ENCODE data around the gene MYO7A. TPM values are rescaled to one million over a fixed set of nuclear protein-coding genes. Genes with fewer than 3 reads are reported as not detected.

The MYO7A gene
- total RNA-seq, 2 donors from 2014 or later = 10.4 to 12.9 TPM

DNA sequence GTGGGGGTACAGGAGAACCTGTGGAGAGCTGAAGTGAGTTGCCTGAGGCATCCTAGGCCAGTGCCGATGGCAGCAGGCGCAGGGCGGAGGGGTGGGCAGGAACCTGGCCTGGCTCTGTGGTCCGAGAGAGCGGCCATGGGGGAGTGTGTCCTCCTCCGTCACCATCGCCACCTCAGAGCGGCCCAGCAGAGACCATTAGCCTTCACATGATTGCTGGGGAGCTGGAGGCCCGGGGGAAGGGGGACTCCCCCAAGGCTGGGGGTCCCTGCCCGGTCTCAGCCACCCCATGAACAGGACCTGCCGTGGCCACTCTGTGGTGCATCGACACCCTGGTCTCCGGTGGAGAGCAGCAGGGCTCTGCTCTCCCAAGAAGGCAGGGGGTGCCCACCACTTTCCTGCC, 21.3 kb upstream of the MYO7A start:
- H3K27me3 ChIP-seq = no peaks in the 10 kb centered on the region
- peaks cover 29% of the 10 kb centered on the region for H3K4me1 ChIP-seq
- ATAC-seq (no peak), DNase-seq (no peak)
- 94 to 96% methylated on average over 9 to 13 of the region's 13 CpGs for WGBS, 2 donors
- H3K36me3 ChIP-seq (replicated peaks in 1 of 2; ENCODE audit: insufficient read depth in 1 of 2, low read depth in 2 of 2) = no peaks in the 10 kb centered on the region
- intact Hi-C loops (cut with DNase I) = no loop called here
- H3K4me3 ChIP-seq = no peak overlapping the region
- no peak for TF ChIP-seq POLR2A (IDR thresholded peaks at IDR 0.05)
- TF ChIP-seq, protein P1, sequence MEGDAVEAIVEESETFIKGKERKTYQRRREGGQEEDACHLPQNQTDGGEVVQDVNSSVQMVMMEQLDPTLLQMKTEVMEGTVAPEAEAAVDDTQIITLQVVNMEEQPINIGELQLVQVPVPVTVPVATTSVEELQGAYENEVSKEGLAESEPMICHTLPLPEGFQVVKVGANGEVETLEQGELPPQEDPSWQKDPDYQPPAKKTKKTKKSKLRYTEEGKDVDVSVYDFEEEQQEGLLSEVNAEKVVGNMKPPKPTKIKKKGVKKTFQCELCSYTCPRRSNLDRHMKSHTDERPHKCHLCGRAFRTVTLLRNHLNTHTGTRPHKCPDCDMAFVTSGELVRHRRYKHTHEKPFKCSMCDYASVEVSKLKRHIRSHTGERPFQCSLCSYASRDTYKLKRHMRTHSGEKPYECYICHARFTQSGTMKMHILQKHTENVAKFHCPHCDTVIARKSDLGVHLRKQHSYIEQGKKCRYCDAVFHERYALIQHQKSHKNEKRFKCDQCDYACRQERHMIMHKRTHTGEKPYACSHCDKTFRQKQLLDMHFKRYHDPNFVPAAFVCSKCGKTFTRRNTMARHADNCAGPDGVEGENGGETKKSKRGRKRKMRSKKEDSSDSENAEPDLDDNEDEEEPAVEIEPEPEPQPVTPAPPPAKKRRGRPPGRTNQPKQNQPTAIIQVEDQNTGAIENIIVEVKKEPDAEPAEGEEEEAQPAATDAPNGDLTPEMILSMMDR (IDR thresholded peaks at IDR 0.05) = no peak
- no peak overlapping the region for H3K27ac ChIP-seq
- H3K9me3 ChIP-seq = no peaks in the 10 kb centered on the region

DNA sequence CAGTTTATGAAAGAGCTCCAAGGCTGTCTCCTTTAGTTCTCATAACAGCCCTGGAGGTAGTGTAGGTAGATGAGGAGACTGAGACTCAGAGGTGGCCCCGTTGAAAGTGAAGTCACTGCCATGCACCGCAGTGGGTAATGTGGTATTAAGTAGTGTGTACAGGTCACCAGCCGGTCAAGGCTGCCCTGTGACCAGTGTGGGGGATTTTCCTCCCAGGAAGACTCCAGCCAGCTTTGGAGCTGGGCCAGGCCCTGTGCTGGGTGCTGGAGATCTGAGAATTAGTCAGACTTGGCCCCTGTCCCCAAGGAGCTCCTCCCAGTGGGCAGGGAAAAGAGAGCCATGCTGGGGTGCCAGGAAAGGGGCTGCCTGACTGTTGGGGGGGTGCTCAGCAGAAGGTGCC, 20.1 kb upstream of the MYO7A start:
- TF ChIP-seq, protein P1 (IDR thresholded peaks at IDR 0.05) = no peak
- no peak for TF ChIP-seq POLR2A (IDR thresholded peaks at IDR 0.05)
- H3K9me3 ChIP-seq = no peaks in the 10 kb centered on the region
- H3K4me3 ChIP-seq = no peak overlapping the region
- peak; percentile 84 for ATAC-seq
- intact Hi-C loops (cut with DNase I) = no loop called here
- H3K27me3 ChIP-seq = no peaks in the 10 kb centered on the region
- 20 to 36% methylated on average over 1 to 3 of the region's 3 CpGs for WGBS, 2 donors
- peaks cover 29% of the 10 kb centered on the region for H3K4me1 ChIP-seq
- DNase-seq = peak; percentile 76 to 89 (median 82)
- H3K27ac ChIP-seq = peak overlapping the region in 2 of 4 donors; percentile 30 to 51
- H3K36me3 ChIP-seq (replicated peaks in 1 of 2; ENCODE audit: insufficient read depth in 1 of 2, low read depth in 2 of 2) = no peaks in the 10 kb centered on the region

DNA sequence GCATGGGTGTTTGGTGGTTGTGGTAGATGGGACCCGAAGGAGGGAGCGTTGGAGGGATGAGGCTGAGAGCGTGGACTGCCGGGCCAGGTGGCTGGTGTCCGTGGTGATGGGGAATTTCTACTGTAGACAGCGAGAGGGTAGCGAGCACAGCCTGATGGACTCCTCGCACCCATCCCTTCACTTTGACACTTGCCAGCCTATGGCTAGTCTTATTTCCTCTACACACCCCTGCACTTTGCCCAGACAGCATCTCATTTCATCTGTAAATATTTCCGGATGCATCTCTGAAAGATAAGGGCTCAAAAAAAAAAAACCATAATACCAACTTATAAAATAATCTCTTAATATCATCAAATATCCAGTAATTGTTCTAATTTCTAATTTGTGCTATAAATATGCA, 19.6 kb upstream of the MYO7A start:
- intact Hi-C loops (cut with DNase I) = no loop called here
- no peak for ATAC-seq
- 85 to 93% methylated on average over 9 of the region's 9 CpGs for WGBS, 2 donors

DNA sequence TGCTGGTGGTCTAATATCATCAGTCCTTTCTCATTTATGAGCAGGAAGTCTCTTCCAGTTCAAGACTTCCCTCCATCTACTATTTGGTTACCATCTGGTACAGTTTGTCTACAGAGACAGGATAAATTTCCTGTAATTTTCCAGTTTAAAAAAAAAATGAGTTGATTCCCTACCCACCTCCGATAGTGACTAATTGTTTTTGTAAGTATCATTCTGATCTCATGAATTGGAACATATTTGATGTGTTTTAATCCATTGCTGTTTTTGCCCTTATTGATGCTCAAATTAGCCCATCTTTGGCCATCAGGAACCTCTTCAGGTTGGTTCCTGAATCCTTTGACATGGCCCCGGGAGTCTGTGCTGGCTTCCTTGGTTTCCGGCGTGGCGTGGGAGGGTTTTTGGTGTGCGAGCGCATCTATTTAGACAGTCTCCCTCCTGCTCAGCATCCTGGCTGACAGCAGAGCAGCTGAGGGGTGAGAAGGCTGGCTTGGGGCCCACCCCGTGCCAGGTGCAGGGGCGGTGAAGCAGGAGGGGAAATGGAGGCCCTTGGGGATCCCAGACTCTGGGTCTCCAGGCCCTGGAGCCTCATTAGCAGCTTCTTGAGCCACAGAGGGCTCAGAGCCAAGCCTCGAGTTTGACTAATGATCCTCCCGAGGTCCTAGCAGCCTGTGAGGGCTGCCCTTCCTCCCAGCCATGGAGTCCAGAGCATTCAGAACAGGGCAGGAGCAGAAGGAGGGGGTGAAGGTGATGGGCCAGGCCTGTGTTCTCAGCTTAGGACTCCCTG, 18.6 kb upstream of the MYO7A start:
- Histone ChIP-seq H3K9me3 (no peaks in the 10 kb centered on the region), H3K4me3 (no peak overlapping the region), H3K36me3 (replicated peaks in 1 of 2; ENCODE audit: insufficient read depth in 1 of 2, low read depth in 2 of 2) (no peaks in the 10 kb centered on the region), H3K27ac (no peak overlapping the region), H3K4me1 (peaks cover 29% of the 10 kb centered on the region), H3K27me3 (no peaks in the 10 kb centered on the region)
- WGBS, 2 donors = 66 to 79% methylated on average over 11 of the region's 11 CpGs
- TF ChIP-seq, protein P1 (IDR thresholded peaks at IDR 0.05) = no peak
- TF ChIP-seq POLR2A (IDR thresholded peaks at IDR 0.05) = no peak
- ATAC-seq (no peak), DNase-seq (no peak)
- intact Hi-C loops (cut with DNase I) = no loop called here

More for the DNA sequence above, 19.6 kb upstream of the MYO7A start:
- Histone ChIP-seq H3K9me3 (no peaks in the 10 kb centered on the region), H3K27me3 (no peaks in the 10 kb centered on the region), H3K27ac (no peak overlapping the region), H3K36me3 (replicated peaks in 1 of 2; ENCODE audit: insufficient read depth in 1 of 2, low read depth in 2 of 2) (no peaks in the 10 kb centered on the region), H3K4me3 (no peak overlapping the region), H3K4me1 (peaks cover 29% of the 10 kb centered on the region)
- TF ChIP-seq POLR2A (IDR thresholded peaks at IDR 0.05) = no peak
- TF ChIP-seq, protein P1 (IDR thresholded peaks at IDR 0.05) = no peak
- no peak for DNase-seq

DNA sequence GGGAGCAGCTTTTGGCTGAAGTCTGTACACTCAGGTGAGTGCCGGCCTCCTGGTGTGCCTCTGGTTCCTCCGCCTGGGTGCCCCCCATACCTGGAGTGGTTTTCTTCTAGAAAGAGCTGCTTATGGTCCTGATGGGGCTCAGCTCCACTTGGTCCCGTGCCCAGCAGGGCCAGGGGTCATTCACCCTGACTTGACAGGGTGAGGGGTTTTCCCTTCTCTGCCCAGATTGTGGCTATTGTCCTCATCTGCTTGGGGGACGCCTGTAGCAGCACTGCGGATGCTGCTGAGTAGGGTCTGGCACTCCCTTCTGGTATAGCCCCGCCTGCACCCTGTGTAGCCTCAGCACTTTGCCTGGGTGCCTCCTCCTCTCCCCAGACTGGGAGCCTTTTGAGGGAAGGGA, 17.2 kb upstream of the MYO7A start:
- TF ChIP-seq POLR2A (IDR thresholded peaks at IDR 0.05) = no peak
- TF ChIP-seq, protein P1 (IDR thresholded peaks at IDR 0.05) = no peak
- Histone ChIP-seq H3K9me3 (no peaks in the 10 kb centered on the region), H3K27me3 (no peaks in the 10 kb centered on the region), H3K27ac (no peak overlapping the region), H3K4me3 (no peak overlapping the region), H3K36me3 (replicated peaks in 1 of 2; ENCODE audit: insufficient read depth in 1 of 2, low read depth in 2 of 2) (no peaks in the 10 kb centered on the region), H3K4me1 (peaks cover 26% of the 10 kb centered on the region)
- intact Hi-C loops (cut with DNase I) = no loop called here
- 87 to 92% methylated on average over 5 to 6 of the region's 6 CpGs for WGBS, 2 donors
- ATAC-seq = no peak
- DNase-seq = no peak

Measured in body of pancreas (tissue), 4 donors.